ENCODE results near the gene WDR4. TPM values are rescaled to one million over a fixed set of nuclear protein-coding genes. Genes with fewer than 3 reads are reported as not detected.
"Not testable (repeated sequence)": the region's sequence is repeated elsewhere in the genome, so short reads cannot be mapped to it uniquely, and the experiment has no call there.

WDR4 gene, protein sequence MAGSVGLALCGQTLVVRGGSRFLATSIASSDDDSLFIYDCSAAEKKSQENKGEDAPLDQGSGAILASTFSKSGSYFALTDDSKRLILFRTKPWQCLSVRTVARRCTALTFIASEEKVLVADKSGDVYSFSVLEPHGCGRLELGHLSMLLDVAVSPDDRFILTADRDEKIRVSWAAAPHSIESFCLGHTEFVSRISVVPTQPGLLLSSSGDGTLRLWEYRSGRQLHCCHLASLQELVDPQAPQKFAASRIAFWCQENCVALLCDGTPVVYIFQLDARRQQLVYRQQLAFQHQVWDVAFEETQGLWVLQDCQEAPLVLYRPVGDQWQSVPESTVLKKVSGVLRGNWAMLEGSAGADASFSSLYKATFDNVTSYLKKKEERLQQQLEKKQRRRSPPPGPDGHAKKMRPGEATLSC
- 6.0 TPM for total RNA-seq
- long read RNA-seq, transcript WDR4-202 (11 exons, 2,122 nt), result major isoform, 10 of 14 reads
- long read RNA-seq, partial matches to known transcripts, result 1 of 14 reads
- long read RNA-seq, other reads (novel, unspliced or antisense), result 2 of 14 reads

DNA sequence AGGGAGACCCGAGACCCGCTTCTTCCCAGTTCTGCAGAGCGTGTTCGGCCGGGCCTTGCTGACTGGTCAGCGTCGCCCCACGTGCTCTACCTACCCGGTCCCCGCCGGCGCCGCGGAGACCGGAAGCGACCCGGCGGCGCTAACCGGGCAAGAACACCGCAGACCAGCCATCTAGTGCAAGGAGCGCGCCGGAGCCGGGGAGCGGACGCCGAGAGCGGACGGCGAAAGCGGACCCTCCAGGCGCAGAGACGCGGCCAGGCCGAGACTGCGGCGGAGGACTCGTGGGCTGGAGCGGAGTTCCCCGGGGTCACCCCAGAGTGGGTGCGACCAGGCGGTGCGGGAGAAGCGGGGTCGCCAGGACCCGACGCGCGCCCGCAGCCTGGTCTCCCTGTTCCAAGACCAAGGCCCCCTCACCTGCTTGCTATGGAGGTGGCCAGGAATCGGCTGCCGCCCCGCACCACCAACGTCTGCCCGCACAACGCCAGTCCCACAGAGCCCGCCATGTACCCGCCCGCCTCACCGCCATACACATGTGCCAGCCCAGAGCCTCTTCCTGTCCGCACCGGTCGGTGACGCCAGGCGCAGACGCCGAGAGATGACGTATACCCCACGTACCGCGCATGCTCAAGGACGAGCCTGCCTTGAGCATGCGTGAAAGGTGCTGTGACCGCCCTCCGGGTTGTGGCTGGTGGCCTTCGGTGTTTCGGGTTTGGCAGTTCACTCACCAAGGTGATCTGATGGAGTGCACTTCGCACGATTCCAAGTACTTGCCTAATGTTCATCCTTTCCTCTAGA, at the start of gene WDR4:
TSS of gene WDR4 (minus strand) at position 547 of the 795 bp plus-strand sequence. CDS start at position 503, 44 bp downstream.
- H3K4me1 ChIP-seq, result peaks cover 23% of the 10 kb centered on the region
- TF ChIP-seq, protein P1, sequence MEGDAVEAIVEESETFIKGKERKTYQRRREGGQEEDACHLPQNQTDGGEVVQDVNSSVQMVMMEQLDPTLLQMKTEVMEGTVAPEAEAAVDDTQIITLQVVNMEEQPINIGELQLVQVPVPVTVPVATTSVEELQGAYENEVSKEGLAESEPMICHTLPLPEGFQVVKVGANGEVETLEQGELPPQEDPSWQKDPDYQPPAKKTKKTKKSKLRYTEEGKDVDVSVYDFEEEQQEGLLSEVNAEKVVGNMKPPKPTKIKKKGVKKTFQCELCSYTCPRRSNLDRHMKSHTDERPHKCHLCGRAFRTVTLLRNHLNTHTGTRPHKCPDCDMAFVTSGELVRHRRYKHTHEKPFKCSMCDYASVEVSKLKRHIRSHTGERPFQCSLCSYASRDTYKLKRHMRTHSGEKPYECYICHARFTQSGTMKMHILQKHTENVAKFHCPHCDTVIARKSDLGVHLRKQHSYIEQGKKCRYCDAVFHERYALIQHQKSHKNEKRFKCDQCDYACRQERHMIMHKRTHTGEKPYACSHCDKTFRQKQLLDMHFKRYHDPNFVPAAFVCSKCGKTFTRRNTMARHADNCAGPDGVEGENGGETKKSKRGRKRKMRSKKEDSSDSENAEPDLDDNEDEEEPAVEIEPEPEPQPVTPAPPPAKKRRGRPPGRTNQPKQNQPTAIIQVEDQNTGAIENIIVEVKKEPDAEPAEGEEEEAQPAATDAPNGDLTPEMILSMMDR (IDR thresholded peaks at IDR 0.05; ENCODE audit: borderline replicate concordance), result no peak
- peak; percentile 97 for DNase-seq
- H3K9me3 ChIP-seq (replicated peaks), result no peaks in the 10 kb centered on the region
- intact Hi-C loops (cut with micrococcal nuclease), result no loop called here
- peak within 1 kb of the TSS; percentile 89 for H3K27ac ChIP-seq (replicated peaks)
- H3K27me3 ChIP-seq (ENCODE audit: low read depth), result no peaks in the 10 kb centered on the region
- H3K36me3 ChIP-seq, result peaks cover 23% of the 10 kb centered on the region
- H3K4me3 ChIP-seq, result peak within 1 kb of the TSS; percentile 84

DNA sequence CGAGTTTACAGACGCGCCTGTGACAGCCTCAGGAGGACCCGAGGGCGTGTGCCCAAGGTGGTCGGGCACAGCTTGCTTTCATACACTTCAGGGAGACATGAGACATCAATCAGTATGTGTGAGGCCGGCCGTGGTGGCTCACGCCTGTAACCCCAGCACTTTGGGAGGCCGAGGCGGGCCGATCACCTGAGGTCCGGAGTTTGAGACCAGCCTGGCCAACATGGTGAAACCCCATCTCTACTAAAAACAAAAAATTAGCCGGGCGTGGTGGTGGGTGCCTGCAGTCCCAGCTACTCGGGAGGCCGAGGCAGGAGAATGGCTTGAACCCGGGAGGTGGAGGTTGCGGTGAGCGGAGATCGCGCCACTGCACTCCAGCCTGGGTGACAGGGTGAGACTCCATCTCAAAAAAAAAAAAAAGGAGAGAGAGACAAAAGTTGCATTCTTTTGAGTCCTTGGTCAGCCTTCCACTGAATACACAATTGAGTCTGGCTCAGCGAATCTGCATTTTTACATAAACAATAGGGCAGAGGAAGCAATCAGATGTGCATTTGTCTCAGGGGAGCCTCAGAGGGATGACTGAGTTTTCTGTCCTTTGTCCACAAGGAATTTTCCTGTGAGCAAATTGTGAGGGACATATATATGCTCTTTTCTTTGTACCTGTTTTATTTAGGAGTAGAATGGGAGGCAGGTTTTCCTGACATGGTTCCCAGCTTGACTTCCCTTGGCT, 48.3 kb upstream of the WDR4 start:
- H3K36me3 ChIP-seq; H3K4me3 ChIP-seq; H3K4me1 ChIP-seq; H3K27me3 ChIP-seq (ENCODE audit: low read depth); intact Hi-C loops (cut with micrococcal nuclease); DNase-seq; H3K27ac ChIP-seq (replicated peaks); H3K9me3 ChIP-seq (replicated peaks): not testable (repeated sequence)

DNA sequence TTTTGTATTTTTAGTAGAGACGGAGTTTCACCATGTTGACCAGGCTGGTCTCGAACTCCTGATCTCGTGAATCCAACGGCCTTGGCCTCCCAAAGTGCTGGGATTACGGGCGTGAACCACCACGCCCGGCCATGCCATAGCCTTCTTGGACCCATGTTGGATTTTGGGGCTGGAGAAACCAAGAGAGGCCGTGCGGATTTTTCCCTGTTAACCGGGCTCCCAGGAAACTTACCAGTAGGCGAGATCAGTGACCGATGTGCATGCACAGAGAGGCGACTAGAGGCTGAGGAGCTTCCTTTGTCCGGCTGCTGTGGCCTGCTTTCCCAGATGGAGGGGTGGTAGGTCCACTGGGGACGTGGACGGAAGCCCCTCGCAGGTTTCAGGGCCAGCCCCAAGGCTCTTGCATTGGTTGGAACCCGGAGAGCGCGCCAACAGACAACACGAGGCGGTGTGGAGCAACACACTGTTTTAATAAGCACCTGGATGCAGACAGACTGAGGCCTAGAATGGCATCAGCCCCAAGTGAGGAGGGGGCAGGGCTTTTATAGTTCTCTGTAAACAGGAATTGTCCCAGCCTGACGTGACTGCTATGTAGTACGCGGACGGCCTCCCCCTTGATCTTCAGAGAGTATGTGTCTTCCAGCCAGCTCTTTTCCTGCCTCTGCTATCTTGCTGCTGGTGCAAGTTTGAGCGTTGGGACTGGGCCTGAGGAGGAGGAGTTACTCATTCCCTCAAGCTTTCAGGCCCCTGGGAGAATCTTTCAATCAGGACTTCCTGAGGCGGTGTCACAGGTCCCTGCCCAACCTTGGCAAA, 46.0 kb upstream of the WDR4 start, which contains the start of gene ERVH48-1:
TSS of gene ERVH48-1 (minus strand) at position 517 of the 813 bp plus-strand sequence. CDS start 6,624 bp downstream, outside the sequence.
- no peak for DNase-seq
- Histone ChIP-seq H3K9me3 (replicated peaks) (no peaks in the 10 kb centered on the region), H3K4me1 (peaks cover 10% of the 10 kb centered on the region), H3K27me3 (ENCODE audit: low read depth) (no peaks in the 10 kb centered on the region), H3K36me3 (no peaks in the 10 kb centered on the region), H3K27ac (replicated peaks) (no peak within 1 kb of the TSS), H3K4me3 (no peak within 1 kb of the TSS)
- TF ChIP-seq, protein P1 (IDR thresholded peaks at IDR 0.05; ENCODE audit: borderline replicate concordance), result no peak
- intact Hi-C loops (cut with micrococcal nuclease), result no loop called here

DNA sequence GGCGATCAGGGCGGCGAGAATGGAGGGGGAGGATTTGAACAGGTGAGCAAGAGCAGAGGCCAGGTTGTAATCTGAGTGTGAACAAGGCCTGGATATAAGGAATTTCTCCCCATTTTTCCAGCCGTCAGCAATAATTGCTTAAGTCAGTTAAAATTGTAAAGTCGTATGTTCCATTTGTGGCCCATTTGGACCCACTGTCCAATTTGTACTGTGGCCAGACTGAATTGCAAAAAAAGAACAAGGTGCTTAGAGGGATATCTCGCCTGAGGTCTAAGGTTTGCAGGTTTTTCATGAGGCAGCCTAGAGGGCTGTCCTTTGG, 45.1 kb upstream of the WDR4 start:
- Histone ChIP-seq H3K27me3 (ENCODE audit: low read depth) (no peaks in the 10 kb centered on the region), H3K9me3 (replicated peaks) (no peaks in the 10 kb centered on the region), H3K4me3 (no peak overlapping the region), H3K4me1 (peaks cover 10% of the 10 kb centered on the region), H3K27ac (replicated peaks) (no peak overlapping the region), H3K36me3 (no peaks in the 10 kb centered on the region)
- no peak for DNase-seq
- TF ChIP-seq, protein P1 (IDR thresholded peaks at IDR 0.05; ENCODE audit: borderline replicate concordance), result no peak
- intact Hi-C loops (cut with micrococcal nuclease), result no loop called here

DNA sequence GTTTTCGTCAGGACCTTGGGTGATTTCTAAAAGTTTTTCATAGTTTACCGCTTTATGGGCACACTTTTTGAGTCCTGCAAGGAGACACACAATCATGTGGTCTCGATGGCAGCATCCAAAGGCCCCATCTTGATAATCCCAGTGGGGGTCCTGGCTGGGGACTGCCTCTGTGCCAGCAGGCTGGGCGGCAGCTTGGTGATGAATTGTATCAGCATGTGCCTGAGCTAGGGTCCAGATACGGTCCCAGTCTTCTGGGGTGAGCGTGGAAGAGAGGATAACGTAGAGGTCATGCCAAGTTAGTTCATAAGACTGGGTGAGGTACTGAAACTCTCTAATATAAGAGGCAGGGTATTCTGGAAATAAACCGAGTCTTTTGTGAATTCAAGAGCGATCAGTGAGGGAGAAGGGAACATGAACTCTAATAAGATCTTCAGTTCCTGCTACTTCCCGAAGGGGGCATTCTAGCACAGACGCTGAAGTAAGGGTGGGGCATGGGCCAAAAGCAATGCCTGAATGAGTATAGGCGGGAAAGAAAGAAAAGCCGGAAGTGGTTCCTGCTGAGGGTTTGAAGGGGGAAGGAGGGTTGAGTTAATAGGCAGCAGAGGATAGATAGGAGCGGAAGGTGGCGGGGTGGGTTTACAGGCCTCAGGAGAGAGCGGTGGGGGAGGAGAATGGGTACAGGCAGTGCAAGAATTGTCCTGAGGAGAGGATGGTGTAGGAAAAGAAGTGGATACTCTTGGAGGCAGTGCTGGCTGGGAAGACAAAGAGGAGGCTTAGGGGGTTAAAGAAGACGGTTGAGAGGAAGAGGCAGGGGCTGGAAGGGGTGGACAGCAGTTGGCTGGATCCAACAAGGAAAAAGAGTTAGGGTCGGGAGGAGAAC, 44.5 kb upstream of the WDR4 start:
- intact Hi-C loops (cut with micrococcal nuclease), result no loop called here
- H3K9me3 ChIP-seq (replicated peaks), result no peaks in the 10 kb centered on the region
- peak overlapping the region; percentile 34 for H3K4me3 ChIP-seq
- H3K36me3 ChIP-seq, result no peaks in the 10 kb centered on the region
- H3K27ac ChIP-seq (replicated peaks), result no peak overlapping the region
- peaks cover 10% of the 10 kb centered on the region for H3K4me1 ChIP-seq
- TF ChIP-seq, protein P1 (IDR thresholded peaks at IDR 0.05; ENCODE audit: borderline replicate concordance), result peak; percentile 81
- no peaks in the 10 kb centered on the region for H3K27me3 ChIP-seq (ENCODE audit: low read depth)
- DNase-seq, result peak; percentile 36

Measured in left ventricle myocardium inferior (tissue), 1 donor.